H54 (cell line): Measurements from ENCODE around the gene PUS7L.
"Not testable (repeated sequence)": the region's sequence is repeated elsewhere in the genome, so short reads cannot be mapped to it uniquely, and the experiment has no call there.

Experiments
- DNase-seq: peaks from one replicate; pipeline ENCODE4 v3.0.0; 2011; ENCODE audit warnings: low spot score, mixed read lengths; ENCODE audit not compliant: insufficient read length
- FAIRE-seq: peaks from 3 replicates; lab custom pipeline; 2011; peaks lifted over from hg19 to GRCh38; lab: Jason Lieb, UNC
- POLR2A ChIP-seq: IDR thresholded peaks from 2 replicates; pipeline ENCODE4 v1.6.1; 2011; ENCODE audit warnings: low read depth, mild to moderate bottlenecking, low read length

Gene PUS7L

GRCh38 chr12:43733687-43734086 is 24.9 kb downstream of the PUS7L start:
- DNase-seq = no peak
- FAIRE-seq = no peak

DNA sequence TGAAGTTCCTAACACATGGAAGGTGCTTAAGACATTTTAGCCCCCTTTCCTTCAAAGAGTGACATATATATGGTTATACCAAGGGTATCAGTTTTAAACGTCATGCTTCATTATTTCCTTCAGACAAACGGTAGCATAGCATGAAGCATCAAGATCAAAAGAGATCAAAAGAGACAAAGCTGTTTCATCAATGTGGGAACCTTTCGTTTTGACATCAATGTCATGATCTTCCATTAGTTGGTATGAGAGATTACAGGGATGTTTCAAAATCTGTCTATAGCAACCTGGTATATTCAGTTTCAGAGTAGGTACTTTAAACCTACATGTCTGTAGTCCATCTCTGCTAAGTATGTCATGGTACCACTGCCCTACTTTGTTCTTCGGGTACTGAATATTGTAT is 28.3 kb downstream of the PUS7L start:
- TF ChIP-seq POLR2A = no peak
- FAIRE-seq (peak; percentile 11), DNase-seq (no peak)

More at GRCh38 chr12:43733687-43734086, 24.9 kb downstream of the PUS7L start:
- TF ChIP-seq POLR2A = no peak

DNA sequence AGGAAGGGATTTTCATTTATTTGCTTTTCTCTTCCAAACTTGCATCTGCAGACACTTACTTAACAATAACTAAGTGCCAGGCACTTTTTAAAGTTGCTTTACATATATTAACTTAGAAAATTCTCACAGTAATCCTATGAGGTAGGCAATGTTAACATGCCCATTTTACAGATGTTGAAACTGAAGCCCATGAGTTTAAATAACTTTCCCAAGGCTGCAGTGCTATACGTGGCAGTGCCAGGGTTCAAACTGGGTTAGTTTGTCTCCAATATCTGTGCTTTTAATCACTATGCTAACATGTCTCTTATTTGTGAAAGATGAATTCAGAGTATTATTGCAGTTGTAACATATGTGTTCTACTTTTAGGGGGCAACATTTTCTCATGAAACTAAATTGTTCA is 29.9 kb downstream of the PUS7L start:
- TF ChIP-seq POLR2A = no peak
- DNase-seq (no peak), FAIRE-seq (no peak)

- TF ChIP-seq POLR2A = no peak
- DNase-seq (no peak), FAIRE-seq (no peak)
Observed at GRCh38 chr12:43728117-43728516, 30.5 kb downstream of the PUS7L start.

DNA sequence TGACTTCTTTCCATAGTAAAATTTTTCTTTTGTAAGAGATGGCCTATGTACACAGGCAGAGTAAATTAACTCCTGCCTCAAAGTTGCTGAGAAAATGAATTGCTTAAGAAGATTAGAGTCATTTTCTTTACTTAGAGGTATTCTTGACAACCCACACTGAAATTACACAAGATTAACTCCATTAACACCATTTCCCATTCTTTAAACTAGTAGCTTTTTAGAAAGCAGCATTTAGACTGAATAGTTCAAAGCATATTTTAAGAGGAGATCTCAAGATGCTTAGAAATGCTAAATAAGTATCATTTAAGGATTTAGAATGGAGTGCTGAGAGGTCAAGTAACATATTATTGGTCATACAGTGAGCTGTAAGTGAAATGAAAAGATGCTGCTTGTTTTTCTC is 35.5 kb downstream of the PUS7L start:
- DNase-seq (no peak), FAIRE-seq (no peak)
- no peak for TF ChIP-seq POLR2A

DNA sequence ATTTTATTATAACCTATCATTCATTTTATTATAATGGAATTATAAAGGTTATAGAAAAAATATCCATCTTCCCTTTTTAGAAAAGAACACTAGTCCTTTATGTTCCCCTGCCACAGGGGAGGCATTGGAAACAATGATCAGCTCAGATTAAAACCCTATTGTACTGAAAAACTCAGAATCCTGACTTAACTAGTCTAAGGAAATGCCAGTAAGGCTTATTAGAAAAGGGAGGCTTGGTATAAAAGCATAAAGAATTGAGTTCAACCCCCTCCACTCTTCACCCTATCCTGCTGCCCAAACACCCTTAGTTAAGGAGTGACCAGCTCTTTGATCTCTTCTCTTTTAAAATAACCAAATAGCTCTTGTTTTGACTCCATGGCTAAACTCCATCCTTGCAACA is 36.0 kb downstream of the PUS7L start:
- no peak for TF ChIP-seq POLR2A
- FAIRE-seq (no peak), DNase-seq (no peak)

GRCh38 chr12:43711348-43711747 is 47.2 kb downstream of the PUS7L start:
- no peak for FAIRE-seq
- no peak for DNase-seq
- no peak for TF ChIP-seq POLR2A

DNA sequence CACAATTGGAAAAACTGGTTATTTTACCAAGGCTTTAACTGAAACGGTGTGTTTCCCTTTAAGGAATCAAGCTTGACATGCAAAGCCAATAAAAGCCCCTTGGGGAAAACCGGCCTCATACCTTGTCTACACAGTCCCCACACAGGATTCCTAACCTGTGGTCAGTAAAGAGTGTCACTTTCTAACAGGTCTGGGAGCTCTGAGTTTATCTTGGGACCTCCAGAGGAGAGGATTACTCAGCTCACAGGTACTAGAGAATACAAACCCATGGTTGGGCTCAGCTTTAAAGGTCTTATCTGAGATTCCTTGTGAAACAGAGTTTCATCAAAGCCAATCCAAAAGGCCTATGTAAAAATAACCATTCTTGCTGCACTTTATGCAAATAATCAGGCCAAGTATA is 54.8 kb downstream of the PUS7L start:
- DNase-seq, FAIRE-seq: not testable (repeated sequence)

GRCh38 chr12:43701194-43701593 is 57.4 kb downstream of the PUS7L start:
- DNase-seq, FAIRE-seq: not testable (repeated sequence)

DNA sequence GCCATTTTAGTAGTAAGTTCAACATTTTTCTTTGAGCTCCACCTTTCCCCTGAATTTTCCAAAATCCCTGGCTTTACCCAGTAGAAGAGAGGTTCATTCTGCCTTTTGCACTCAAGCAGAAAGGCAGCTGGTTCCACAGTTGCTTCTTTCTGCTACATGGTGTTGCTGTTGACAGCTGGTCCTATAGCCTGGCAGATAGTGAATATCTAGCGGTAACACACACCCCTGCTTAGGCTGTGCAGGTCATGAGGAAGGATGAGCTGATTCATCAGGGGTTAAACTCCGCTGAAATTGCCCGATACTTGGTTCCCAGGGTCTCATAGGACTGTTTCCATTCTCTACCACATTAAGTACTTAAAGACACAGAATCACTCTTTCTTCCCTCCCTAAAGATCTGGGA is 62.4 kb downstream of the PUS7L start:
- DNase-seq (no peak), FAIRE-seq (no peak)
- TF ChIP-seq POLR2A = no peak

DNA sequence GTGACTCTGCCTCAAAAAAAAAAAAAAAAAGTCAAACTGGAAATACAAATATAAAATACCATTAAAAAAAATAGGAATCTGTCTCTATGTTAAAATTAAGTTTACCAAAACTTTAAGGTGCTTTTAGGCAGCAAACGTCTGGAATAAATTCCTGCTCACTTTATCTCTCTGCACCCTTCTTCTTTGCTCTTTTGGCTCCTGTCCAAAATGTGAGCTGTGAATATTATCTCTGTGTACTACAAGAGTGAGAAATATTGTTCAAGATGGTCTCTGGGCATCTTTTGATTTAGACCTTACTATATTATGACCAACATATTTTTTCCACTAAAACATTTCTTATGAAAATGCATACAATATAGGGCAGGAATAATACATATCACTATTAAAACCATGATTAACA is 63.7 kb downstream of the PUS7L start:
- DNase-seq = no peak
- no peak for FAIRE-seq
- no peak for TF ChIP-seq POLR2A

DNA sequence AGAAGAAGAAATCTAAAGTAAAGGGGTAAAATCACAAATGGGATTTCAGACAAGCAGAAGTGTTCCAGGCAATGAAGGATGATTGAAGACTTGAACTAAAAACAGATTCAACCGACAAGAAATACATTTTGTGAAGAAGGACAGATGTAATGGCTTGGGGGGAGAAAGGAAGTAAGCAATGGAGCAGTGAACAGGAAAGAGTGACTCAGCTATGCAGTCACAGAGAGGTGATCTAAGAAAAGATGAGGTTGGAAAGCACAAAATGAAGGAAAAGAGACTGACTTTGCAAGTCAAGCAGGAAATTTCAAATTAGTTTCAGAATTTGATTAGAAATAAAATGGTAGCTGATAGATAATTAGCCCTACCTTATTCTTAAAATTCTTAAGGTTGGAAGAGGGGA is 66.5 kb downstream of the PUS7L start:
- no peak for TF ChIP-seq POLR2A
- FAIRE-seq = peak; percentile 70
- DNase-seq = peak; percentile 14

- not testable (repeated sequence) for FAIRE-seq, DNase-seq
Observed at GRCh38 chr12:43685491-43685890, 73.1 kb downstream of the PUS7L start.

GRCh38 chr12:43676183-43676813 is 82.3 kb downstream of the PUS7L start:
- TF ChIP-seq POLR2A = no peak
- DNase-seq (no peak), FAIRE-seq (no peak)

- no peak for FAIRE-seq
- TF ChIP-seq POLR2A = no peak
- no peak for DNase-seq
Observed at GRCh38 chr12:43675048-43675904, 83.3 kb downstream of the PUS7L start.
